GM19468 (cell line): ENCODE data around the gene C1QTNF6.

Experiments
- ATAC-seq: cut with Tn5 transposase; IDR thresholded peaks from one replicate; pipeline ENCODE4 v1.9.1; 2021; ENCODE audit warnings: mild to moderate bottlenecking, moderate library complexity, moderate number of reproducible peaks; ENCODE audit not compliant: unreplicated experiment; ENCODE audit errors: extremely low read depth

The C1QTNF6 gene

DNA sequence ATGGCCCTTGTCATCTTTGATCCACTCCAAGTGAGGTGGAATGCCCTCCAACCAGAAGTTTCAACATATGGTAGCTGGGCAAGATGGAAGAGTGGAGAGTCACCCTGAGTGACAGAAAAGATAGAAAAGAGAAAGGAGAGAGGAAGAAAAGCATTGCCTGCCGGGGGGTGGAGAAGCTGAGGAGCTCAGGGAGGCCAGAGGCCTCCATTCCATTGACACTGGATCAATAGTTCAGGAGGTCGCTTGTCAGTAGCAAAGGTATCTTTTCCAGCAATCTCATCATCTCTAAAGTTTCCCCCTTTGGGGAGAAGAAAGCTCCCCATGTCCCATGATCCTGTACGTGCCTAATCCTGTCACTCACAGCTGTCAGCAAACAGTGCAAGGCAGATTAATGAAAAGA is 6.7 kb upstream of the C1QTNF6 start:
- ATAC-seq, result no peak

DNA sequence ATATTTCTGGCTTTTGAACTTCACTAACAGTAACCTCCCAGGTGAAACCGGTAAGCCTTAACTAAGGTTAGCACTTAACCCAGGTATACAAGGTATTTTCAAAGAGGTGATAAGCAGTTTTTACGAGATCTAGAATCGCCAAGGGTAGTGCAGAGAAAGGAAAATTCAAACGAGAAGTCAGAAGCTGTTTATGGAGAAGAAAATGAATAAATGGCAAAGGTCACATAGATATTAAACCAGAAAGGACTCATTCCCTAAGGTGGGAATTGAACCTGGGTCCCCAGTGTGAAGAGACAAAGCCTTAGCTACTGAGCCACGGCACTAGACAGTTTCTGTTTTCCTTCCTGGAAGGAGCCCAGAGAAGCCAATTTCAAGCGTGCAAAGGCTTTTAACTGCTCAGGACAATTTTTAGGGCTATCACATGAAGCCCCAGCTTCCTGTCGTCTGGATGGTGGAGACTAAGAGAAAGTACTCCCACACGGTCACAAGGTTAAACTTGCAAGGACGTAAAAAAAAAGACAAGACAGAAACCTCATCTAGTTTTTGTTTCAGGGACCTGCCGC is 5.7 kb upstream of the C1QTNF6 start:
- no peak for ATAC-seq

DNA sequence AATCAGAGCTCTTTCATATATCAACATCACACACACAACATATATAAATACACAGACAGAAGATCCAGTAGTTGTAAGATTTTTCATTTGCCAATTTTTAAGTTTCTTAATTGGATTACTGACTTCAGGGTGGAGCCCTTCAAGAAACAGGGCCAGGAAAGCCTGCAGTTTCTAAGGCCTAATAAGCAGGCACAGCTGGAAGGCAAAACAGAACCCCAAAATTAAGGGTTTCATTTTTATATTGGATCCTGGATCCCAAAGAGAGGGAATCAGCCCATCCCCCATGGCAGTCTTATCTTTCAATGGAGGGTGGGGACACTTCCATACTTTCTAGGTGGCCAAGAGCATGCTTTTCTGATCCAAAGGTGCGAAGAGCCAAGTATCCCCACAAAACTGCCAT is 4.7 kb upstream of the C1QTNF6 start:
- no peak for ATAC-seq

DNA sequence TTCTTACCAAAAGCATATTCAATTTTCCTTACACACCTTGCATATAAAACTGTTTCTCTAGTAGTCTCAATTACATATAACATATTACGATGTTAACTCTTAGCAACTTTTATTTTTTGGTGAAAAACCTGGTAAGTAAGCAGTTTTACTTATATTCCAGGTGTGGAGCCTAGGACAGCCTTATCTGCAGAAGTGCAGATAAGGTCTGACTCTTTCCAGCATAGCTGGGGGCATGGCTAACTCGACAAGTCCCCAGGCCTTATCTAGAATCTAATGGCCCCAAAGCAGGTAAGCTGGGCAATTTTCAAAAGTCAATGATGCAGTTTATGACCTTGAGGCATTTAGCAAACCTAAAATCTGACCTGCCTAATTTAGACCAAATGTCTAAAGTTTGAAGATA is 4.2 kb upstream of the C1QTNF6 start:
- ATAC-seq, result no peak

DNA sequence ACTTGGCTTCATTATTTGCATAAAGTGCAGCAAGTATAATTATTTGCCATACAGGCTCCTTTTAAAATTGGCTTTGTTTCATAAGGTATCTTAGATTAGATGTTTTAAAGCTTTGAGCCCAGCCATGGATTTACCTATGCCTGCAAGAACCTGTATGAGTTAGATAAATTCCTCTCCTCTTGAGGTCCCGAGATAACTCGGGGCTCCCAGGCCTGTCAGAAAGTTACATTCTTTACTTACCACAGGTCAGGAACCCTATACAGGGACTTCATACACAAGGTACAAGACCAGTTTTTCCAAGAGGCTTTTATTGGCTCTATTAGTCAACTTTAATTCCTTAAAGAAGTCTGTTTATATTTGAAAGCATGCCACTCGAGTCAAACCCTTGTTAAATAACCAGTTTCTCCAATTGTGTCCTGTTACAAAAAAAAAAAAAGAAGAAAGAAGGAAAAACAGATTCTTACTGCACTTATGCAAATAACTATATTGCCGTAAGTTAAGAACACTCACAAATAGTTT is 2.3 kb upstream of the C1QTNF6 start:
- ATAC-seq, result no peak

DNA sequence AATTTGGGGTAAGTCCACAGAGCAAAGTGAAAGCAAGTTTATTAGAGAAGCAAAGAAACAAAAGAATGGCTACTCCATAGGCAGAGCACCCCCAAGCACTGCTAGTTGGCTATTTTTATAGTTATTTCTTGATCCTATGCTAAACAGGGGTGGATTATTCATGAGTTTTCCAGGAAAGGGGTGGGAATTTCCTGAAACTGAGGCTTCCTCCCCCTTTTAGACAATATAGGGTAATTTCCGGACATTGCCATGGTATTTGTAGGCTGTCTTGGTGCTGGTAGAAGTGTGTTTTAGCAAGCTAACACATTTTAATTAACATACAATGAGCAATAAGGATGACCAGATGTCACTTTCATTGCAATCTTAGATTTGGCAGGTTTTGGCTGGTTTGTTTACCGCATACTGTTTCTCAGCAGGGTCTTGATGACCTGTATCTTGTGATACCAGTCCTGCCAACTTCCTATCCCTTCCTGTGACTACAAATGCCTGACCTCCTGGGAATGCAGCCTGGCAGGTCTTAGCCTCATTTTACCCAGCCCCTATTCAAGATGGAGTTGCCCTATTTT is 937 bp upstream of the C1QTNF6 start:
- no peak for ATAC-seq

DNA sequence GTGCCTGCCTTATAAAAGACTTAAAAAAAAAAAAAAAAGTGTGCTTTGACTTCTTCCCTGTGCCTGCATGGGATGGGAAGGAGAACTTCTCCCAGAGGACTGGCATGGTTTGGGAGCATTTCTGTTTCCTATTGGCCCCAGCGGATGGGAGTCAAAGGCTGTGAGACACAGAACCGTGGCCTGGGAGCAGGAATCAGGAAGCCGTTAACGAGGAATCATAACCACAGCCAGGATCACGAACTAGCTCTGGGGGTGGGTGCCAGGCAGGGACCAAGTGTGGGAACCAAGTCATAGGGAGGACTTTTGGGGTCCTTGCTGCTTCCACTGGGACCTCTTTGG is 526 bp downstream of the C1QTNF6 start:
- no peak for ATAC-seq

DNA sequence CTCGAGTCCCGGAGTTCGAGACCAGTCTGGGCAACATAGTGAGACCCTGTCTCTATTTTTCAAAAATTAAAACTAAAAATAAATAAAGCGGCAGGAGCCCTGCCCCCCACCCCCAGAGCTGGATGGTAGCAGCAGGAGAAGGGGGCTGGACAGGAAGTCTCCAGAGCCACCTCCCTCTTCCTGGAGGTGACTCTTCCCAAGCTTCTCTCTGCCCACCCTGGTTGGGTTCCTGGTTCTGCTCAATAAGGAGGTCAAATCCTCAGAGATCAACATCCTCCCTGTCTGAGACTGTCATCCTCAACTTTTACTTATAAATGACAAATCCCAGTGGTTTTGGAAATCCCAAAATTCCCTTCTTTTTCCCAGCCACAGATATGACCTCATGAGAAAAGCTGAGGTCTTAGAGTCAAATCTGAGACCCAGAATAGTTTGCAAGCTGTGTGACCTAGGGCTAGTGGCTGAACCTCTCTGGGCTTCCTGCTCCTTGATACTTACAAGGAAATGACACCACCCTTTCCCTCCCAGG is 987 bp downstream of the C1QTNF6 start:
- no peak for ATAC-seq

DNA sequence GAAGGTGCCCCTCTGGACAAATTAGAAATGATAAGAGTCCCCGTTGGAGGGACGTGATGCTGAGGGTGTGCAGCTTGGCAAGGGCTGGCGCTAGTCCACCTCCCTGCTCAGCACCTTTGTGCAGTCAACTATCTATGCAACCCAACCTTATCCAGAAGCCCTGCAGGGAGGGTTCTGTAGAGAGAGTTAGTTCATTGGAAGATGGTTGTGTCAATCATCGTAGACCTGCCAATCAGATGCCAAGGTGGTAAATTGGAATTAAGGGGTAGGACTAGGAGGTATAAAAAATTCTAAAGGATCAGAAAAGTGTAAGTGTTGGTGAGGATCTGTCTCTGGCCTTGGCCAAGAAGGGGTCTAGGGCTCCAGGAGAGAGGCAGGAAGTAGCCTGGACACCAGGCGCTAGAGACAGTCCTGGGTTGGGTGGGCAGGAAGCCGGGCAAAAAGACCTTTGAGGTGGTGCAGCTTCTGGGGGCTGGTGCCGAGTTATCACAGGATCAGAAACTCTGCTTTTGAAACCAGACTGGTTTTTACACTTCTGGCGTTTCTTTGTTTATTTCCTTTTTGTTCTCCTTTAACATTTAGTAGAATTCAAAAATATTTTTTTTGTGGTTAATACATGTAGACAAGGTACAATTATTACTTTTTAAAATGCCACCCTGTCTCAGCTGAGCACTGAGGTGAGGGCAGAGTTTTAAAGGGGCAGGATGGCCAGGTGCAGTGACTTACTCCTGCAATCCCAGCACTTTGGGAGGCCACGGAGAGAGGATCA is 1.6 kb downstream of the C1QTNF6 start:
- no peak for ATAC-seq

DNA sequence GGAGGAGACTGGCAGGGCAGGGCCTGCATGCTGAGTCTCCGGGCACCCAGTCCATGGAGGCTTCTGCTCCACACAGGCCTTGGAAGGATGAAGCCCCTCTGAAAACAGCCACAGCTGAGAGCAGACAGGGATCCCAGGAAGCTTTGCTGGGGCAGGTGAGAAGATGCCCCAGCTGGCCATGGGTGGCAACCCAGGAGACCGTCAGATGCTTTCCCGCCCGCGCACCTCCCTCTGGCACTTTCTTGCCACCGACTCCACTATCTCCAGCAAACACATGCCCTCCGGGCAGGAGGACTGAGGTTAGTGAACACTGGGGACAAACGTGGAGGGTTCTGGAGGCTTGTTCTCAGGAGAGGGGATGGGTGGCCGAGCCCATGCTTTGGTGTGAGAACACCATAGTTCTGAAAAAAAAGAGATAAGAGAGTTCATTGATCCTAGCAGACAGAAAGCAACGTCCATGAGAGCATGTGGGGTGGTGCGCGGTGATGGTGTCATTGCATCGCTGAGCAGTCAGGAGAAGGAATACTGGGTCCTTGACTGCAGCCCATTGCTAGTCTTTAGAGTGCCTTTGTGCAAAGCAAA is 2.3 kb downstream of the C1QTNF6 start:
- no peak for ATAC-seq

DNA sequence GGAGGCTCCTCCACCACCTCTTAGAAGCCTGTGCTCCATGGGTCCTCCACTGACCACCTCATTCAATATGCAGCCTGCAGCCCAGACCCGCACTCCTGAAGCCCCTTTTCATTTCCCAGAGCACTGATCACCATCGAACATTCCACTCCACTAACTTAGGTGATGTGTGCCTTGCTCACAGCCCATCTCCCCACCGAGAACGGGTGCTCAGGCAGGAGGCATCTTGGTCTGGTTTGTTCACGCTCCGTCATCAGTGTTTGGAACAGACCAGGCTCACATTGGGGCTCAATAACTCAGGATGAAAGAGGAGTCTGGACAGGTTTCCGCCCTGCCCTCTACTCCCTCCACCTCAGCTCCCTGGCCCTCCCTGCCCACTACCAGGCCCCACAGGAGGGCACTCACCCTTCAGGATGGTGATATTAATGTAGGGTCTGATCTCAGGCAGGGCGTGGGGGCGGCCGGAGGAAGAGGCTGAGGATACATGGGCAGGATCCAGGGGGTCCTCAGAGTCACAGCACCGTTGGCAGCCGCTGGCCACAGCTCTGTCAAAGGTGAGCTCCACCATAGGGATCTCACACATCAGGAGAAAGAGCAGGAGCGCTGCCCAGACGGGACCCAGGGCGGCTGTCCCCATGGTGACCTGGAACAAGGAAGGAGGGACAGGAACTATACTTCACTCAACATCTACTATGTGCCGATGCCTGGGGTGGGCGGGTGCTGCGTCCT is 3.1 kb downstream of the C1QTNF6 start:
- ATAC-seq, result no peak

DNA sequence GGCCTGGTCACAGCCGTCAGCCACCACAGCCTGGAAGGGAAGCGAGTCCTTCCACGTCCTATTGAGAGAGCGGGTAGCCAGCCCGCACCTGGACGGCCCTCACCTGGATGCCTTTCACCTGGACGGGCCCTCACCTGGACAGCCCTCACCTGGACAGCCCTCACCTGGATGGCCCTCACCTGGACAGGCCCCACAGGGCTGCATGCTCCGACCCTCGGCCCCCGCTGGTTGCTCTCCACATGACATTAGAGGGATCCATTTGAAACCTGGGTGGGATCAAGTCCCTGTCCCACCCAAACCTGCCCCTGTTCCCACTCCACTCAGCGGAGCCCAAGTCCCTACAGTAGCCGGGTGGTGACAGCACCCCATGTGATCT is 3.7 kb downstream of the C1QTNF6 start:
- ATAC-seq, result no peak

DNA sequence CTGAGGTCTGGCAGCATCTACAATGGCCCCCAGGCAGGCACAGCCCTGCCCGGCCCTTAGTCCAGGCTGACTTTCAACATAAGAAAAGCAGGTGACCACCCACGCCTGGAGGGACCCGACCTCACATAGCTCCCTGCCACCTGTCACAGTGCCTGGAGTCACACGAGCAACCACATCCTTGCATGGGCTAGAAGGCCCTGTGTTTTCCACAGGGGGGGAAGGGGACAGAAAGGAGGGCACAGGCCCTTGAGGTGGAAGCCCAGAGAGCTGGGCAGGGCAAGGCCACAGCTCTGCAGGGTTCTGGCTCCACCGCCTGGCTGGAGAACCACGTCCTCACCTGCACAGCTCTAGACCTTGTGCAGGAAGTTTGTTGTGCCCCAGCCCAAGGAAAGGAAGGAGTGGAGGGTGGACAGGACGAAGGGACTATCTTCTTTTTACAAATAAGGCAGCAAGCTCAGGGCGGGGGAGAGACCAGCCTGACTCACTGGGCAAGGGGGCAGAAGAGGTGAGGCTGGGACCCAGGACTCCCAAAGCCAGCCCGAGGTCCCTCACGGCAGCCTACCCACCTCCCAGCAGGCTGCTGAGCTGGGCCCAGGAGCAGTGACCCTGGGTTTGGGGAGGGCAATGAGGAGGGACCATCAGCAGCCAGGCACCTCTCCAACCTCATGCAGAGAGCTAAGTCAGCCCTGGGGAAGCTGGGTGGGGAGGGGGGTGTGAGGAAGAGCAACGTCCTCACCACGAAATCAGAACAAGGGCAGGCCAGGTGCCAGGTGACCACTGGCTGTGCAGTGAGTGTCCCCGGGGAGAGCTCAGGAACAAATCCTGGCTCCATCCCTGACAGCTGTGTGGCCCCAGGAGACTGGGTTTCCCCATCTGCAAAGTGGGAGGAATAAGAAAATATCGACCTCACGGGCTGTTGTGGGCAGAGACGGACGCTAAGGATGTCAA is 4.3 kb downstream of the C1QTNF6 start:
- ATAC-seq, result no peak

DNA sequence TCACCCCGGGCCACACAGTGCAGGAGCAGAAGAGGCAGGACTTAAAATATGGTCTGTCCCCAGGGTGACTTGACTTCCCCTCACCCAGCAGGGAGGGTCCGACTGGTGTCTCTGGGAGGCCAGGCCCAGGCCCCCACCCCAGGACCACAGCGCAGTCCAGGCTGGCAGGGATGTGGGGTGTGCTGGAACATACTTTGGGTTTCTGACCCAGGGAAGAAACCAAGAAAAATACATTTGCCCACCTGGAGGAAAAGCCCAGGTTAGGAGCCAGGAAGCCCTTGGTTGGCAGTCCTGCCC is 5.2 kb downstream of the C1QTNF6 start:
- ATAC-seq, result no peak

DNA sequence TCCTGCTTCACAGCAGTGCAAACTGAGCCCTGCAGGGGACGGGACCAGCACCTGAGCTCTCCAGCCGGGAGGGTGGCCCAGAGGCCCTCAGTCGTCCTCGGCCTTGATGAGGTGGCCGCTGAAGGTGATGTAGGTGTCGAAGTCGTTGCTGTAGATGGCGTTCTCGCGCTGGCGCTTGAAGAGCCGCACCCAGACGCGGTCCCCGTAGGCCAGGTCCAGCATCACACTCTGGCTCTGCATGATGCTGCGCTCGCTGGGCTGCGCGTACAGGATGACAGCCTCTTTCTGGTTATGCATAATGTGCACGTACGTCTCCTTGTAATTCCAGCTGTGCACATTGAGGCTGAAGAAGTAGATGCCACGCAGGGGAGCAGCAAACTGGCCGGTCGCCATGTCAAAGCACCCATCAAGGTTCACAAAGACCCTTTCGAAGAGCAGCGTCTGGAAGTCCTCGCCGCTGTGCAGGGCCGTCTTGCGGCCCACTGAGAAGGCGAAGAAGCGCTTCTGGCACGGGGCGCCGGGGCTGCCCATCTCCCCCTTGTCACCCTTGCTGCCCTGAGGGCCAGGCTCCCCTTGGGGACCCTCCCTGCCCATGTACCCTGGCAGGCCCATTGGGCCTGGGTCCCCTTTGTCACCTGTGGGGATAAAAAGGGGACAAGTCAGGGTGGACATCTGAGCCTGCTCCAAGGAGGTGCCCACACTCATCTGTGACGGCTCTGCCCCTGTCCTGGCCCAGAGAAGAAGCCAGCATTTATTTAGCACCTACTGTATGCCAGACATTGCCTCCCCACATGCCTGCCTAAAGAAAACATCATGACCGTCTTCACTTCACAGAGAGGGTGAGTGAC is 5.7 kb downstream of the C1QTNF6 start:
- no peak for ATAC-seq

DNA sequence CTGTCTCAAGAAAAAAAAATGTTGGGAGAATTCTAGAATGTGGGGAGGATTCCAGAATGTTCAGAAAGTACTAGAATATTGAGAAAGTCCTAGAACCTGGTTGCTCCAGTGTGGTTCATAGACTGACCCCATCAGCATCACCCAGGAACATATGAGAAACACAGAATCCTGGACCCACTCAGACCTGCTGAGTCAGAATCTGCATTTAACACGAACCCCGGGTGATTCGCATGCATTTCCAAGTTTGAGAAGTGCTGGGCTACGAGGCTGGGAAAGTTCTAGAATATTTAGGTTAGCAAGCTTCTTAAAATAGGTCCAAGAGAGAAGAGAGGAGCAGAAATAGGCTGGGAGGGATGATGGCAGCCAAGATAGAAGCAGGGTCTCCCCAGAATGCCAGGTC is 6.4 kb downstream of the C1QTNF6 start:
- no peak for ATAC-seq

DNA sequence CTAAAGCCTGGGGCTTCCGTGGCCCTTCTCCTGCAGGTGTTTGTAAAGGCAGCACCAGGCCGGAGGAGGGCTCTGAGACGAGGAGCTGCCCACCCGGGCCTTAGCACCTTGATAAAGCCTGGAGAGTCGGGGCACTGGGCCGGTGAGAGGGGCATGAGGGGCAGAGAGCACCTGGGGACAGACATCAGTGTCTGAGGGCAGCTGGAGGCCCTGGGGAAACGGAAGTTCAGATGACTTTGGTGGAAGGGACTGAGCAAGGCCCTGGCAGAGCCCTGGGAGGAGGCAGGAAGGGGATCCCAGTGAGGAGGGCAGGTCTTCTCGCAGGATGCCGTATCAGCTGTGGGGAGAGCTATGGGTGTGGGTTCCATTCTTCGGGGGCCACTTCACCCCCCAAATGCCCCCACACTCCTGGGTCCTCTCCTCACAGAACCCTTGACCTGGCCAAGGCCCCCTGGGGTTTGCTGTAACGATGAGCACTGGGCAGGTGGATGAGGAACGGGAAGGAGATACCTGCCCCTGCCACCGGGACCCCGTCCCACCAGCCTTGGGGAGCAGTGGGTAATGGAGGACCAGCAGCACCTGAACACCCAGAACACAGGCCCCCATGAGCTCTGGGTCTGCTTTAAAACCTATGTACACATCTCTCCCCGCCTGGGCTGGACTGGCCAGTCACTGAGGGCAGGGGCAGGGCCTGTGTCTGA is 7.4 kb downstream of the C1QTNF6 start:
- no peak for ATAC-seq
